ENCODE results near the gene NEU4.

DNA sequence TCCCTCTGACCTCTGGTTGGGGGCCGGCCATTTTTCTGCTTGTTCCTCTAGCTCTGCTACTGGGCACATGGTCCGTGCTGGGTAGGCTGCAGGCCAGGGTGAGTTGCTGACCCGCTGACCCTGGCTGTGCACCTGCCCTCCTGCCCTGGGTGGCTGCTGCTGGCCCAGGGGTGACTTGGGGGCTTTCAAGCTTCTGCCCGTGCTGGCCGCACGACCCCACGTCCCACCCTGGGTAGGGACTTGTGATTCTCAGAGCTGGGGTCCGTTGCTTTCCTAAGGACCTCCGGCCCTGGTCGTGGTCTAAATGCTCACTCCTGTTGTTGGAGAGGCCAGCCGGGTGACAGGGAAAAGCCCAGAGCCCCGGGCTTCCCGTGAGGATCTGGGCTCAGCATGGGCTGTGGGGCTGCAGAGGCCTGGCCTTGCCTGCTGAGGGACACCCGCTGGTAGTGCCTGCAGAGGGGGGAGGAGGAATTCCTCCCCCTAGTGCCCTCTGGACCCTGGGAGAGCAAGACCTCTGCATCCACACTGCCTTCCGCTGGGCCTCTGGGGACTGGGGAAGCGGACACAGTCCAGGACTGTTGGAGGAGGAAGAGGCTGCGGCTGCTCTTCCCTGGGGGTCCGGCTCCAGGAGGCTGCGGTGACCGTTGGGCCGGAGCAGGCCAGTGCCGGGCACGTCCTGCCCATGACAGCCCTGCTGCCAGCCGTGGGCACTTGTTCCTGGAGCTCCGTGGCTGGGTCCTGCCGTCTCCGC is 38.6 kb upstream of the NEU4 start:
- TF ChIP-seq, protein P1, sequence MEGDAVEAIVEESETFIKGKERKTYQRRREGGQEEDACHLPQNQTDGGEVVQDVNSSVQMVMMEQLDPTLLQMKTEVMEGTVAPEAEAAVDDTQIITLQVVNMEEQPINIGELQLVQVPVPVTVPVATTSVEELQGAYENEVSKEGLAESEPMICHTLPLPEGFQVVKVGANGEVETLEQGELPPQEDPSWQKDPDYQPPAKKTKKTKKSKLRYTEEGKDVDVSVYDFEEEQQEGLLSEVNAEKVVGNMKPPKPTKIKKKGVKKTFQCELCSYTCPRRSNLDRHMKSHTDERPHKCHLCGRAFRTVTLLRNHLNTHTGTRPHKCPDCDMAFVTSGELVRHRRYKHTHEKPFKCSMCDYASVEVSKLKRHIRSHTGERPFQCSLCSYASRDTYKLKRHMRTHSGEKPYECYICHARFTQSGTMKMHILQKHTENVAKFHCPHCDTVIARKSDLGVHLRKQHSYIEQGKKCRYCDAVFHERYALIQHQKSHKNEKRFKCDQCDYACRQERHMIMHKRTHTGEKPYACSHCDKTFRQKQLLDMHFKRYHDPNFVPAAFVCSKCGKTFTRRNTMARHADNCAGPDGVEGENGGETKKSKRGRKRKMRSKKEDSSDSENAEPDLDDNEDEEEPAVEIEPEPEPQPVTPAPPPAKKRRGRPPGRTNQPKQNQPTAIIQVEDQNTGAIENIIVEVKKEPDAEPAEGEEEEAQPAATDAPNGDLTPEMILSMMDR (IDR thresholded peaks at IDR 0.05; ENCODE audit: insufficient read depth, low read depth, low read length), result no peak
- TF ChIP-seq EZH2 (IDR thresholded peaks at IDR 0.05; ENCODE audit: insufficient read depth, low read length), result no peak

Measured in astrocyte (in vitro differentiated cells and primary cell).